WTC11 (cell line): Measurements from ENCODE around the gene LRRN4CL. TPM values are rescaled to one million over a fixed set of nuclear protein-coding genes. Genes with fewer than 3 reads are reported as not detected.
A peak's percentile ranks its signal among the peaks of the same experiment; 100 is the strongest.

Source experiments
- ATAC-seq: fragments of 200-7000 bp; cut with Tn5 transposase; 2 replicates; pipeline ENCODE4 v1.10.0; 2021; ENCODE audit warnings: mild to moderate bottlenecking, moderate library complexity
- CTCF ChIA-PET: fragments of 300-600 bp; sonication (Branson Sonifier 250); formaldehyde crosslinking; loops from one replicate; lab custom pipeline; 2021; ENCODE audit warnings: antibody characterized with exemption; lab: Charles Lee
- POLR2A ChIA-PET: fragments of 350-600 bp; sonication (Branson Sonifier 250); formaldehyde crosslinking; loops from one replicate; lab custom pipeline; 2021; ENCODE audit warnings: antibody characterized with exemption; lab: Charles Lee
- DNase-seq: peaks from one replicate; pipeline ENCODE4 v3.0.0; 2021; ENCODE audit warnings: low spot score
- H3K27ac Mint-ChIP-seq: 2 replicates; pipeline ENCODE4 v1.8.0; 2021; ENCODE audit warnings: mixed read lengths
- H3K27me3 Mint-ChIP-seq: 2 replicates; pipeline ENCODE4 v1.8.0; 2021; ENCODE audit warnings: low read depth, mild to moderate bottlenecking, moderate library complexity, mixed read lengths
- H3K36me3 Mint-ChIP-seq: 2 replicates; pipeline ENCODE4 v1.8.0; 2021; ENCODE audit warnings: mixed read lengths
- H3K4me1 Mint-ChIP-seq: 2 replicates; pipeline ENCODE4 v1.8.0; 2022; ENCODE audit warnings: mixed read lengths
- H3K4me3 Mint-ChIP-seq: 2 replicates; pipeline ENCODE4 v1.8.0; 2021; ENCODE audit warnings: mild to moderate bottlenecking, moderate library complexity, mixed read lengths
- H3K9me3 Mint-ChIP-seq: 2 replicates; pipeline ENCODE4 v1.8.0; 2021; ENCODE audit warnings: mixed read lengths
- CBFB ChIP-seq: sonication (generic); formaldehyde crosslinking; IDR thresholded peaks from 2 replicates; pipeline ENCODE4 v1.8.1; 2022; ENCODE audit warnings: mild to moderate bottlenecking, low read depth, missing genetic modification reagents
- CREM ChIP-seq: sonication (generic); formaldehyde crosslinking; IDR thresholded peaks from 2 replicates; pipeline ENCODE4 v1.8.1; 2022; ENCODE audit warnings: mild to moderate bottlenecking, missing genetic modification reagents, moderate library complexity
- ETV6 ChIP-seq: sonication (generic); formaldehyde crosslinking; IDR thresholded peaks from 2 replicates; pipeline ENCODE4 v1.8.1; 2022; ENCODE audit warnings: mild to moderate bottlenecking, missing genetic modification reagents
- FOXP1 ChIP-seq: sonication (generic); formaldehyde crosslinking; IDR thresholded peaks from 2 replicates; pipeline ENCODE4 v1.8.0; 2022; ENCODE audit warnings: missing genetic modification reagents, mild to moderate bottlenecking, moderate library complexity, borderline replicate concordance
- MYBL2 ChIP-seq: sonication (generic); formaldehyde crosslinking; IDR thresholded peaks from 2 replicates; pipeline ENCODE4 v1.8.1; 2023; ENCODE audit warnings: mild to moderate bottlenecking, moderate library complexity, missing genetic modification reagents
- NFATC4 ChIP-seq: fragments of 250-450 bp; sonication (Bioruptor Pico); IDR thresholded peaks from 2 replicates; pipeline ENCODE4 v1.9.0; 2021; ENCODE audit warnings: mild to moderate bottlenecking
- NFE2L1 ChIP-seq: sonication (generic); formaldehyde crosslinking; IDR thresholded peaks from 2 replicates; pipeline ENCODE4 v1.8.1; 2023; ENCODE audit warnings: missing genetic modification reagents
- PREB ChIP-seq: sonication (generic); formaldehyde crosslinking; IDR thresholded peaks from 2 replicates; pipeline ENCODE4 v1.8.1; 2022; ENCODE audit warnings: mild to moderate bottlenecking, missing genetic modification reagents, moderate library complexity, borderline replicate concordance
- RELA ChIP-seq: sonication (generic); formaldehyde crosslinking; IDR thresholded peaks from 2 replicates; pipeline ENCODE4 v1.8.1; 2022; ENCODE audit warnings: missing genetic modification reagents, mild to moderate bottlenecking, borderline replicate concordance
- SOX15 ChIP-seq: fragments of 250-450 bp; sonication (Bioruptor Pico); IDR thresholded peaks from 2 replicates; pipeline ENCODE4 v1.9.0; 2021; ENCODE audit warnings: mild to moderate bottlenecking
- TCF7 ChIP-seq: sonication (generic); formaldehyde crosslinking; IDR thresholded peaks from 2 replicates; pipeline ENCODE4 v1.8.0; 2022; ENCODE audit warnings: mild to moderate bottlenecking, low read depth, missing genetic modification reagents, moderate library complexity
- TP53 ChIP-seq: sonication (generic); formaldehyde crosslinking; IDR thresholded peaks from 2 replicates; pipeline ENCODE4 v1.8.1; 2023; ENCODE audit warnings: mild to moderate bottlenecking, missing genetic modification reagents
- ZNF121 ChIP-seq: sonication (generic); formaldehyde crosslinking; IDR thresholded peaks from 2 replicates; pipeline ENCODE4 v1.8.0; 2023; ENCODE audit warnings: missing genetic modification reagents
- ZNF219 ChIP-seq: sonication (generic); formaldehyde crosslinking; IDR thresholded peaks from 2 replicates; pipeline ENCODE4 v1.8.0; 2023; ENCODE audit warnings: missing genetic modification reagents, mild to moderate bottlenecking, borderline replicate concordance
- ZNF396 ChIP-seq: fragments of 250-450 bp; sonication (Bioruptor Pico); IDR thresholded peaks from 2 replicates; pipeline ENCODE4 v1.8.0; 2021; ENCODE audit warnings: mild to moderate bottlenecking, moderate library complexity, borderline replicate concordance
- ZNF416 ChIP-seq: fragments of 250-450 bp; sonication (Bioruptor Pico); IDR thresholded peaks from 2 replicates; pipeline ENCODE4 v1.9.0; 2021; ENCODE audit warnings: mild to moderate bottlenecking, inconsistent platforms
- total RNA-seq: library from RNA; stranded (reverse); gene quantifications from 3 replicates; pipeline ENCODE4 v1.2.3, GENCODE V29; 2021
- TF ChIP-seq, protein P1 (sequence below): sonication (generic); formaldehyde crosslinking; conservative IDR thresholded peaks from 2 replicates; pipeline ENCODE4 v1.8.1; 2023; ENCODE audit warnings: mild to moderate bottlenecking, low read depth, missing genetic modification reagents, moderate library complexity
- TF ChIP-seq, protein P2 (sequence below): sonication (generic); formaldehyde crosslinking; IDR thresholded peaks from 2 replicates; pipeline ENCODE4 v1.8.0; 2023; ENCODE audit warnings: missing genetic modification reagents
- TF ChIP-seq, protein P3 (sequence below): sonication (generic); formaldehyde crosslinking; IDR thresholded peaks from 2 replicates; pipeline ENCODE4 v1.8.1; 2023; ENCODE audit warnings: mild to moderate bottlenecking, moderate library complexity, missing genetic modification reagents
- TF ChIP-seq, protein P4 (sequence below): sonication (generic); formaldehyde crosslinking; IDR thresholded peaks from 2 replicates; pipeline ENCODE4 v1.8.0; 2022; ENCODE audit warnings: mild to moderate bottlenecking, missing genetic modification reagents
- TF ChIP-seq, protein P5 (sequence below): sonication (generic); formaldehyde crosslinking; IDR thresholded peaks from 2 replicates; pipeline ENCODE4 v1.8.0; 2023; ENCODE audit warnings: mild to moderate bottlenecking, missing genetic modification reagents

Gene LRRN4CL
- total RNA-seq, 1 experiment from 2014 or later, result 0.39 TPM

DNA sequence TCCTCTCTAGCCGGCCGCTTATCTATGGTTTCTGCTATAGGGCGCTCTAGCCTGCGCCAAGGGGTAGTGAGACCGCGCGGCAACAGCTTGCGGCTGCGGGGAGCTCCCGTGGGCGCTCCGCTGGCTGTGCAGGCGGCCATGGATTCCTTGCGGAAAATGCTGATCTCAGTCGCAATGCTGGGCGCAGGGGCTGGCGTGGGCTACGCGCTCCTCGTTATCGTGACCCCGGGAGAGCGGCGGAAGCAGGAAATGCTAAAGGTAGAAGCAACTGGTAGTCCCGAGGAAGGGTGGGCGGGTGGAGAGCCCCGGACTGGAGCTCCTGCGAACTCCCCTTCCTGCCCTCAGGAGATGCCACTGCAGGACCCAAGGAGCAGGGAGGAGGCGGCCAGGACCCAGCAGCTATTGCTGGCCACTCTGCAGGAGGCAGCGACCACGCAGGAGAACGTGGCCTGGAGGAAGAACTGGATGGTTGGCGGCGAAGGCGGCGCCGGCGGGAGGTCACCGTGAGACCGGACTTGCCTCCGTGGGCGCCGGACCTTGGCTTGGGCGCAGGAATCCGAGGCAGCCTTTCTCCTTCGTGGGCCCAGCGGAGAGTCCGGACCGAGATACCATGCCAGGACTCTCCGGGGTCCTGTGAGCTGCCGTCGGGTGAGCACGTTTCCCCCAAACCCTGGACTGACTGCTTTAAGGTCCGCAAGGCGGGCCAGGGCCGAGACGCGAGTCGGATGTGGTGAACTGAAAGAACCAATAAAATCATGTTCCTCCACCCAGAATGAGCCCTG lies 17.5 kb downstream of the LRRN4CL start, which contains the start of the genes LBHD1 and UQCC3 (continued):
- TF ChIP-seq, protein P1, sequence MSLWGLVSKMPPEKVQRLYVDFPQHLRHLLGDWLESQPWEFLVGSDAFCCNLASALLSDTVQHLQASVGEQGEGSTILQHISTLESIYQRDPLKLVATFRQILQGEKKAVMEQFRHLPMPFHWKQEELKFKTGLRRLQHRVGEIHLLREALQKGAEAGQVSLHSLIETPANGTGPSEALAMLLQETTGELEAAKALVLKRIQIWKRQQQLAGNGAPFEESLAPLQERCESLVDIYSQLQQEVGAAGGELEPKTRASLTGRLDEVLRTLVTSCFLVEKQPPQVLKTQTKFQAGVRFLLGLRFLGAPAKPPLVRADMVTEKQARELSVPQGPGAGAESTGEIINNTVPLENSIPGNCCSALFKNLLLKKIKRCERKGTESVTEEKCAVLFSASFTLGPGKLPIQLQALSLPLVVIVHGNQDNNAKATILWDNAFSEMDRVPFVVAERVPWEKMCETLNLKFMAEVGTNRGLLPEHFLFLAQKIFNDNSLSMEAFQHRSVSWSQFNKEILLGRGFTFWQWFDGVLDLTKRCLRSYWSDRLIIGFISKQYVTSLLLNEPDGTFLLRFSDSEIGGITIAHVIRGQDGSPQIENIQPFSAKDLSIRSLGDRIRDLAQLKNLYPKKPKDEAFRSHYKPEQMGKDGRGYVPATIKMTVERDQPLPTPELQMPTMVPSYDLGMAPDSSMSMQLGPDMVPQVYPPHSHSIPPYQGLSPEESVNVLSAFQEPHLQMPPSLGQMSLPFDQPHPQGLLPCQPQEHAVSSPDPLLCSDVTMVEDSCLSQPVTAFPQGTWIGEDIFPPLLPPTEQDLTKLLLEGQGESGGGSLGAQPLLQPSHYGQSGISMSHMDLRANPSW (CRISPR knock-in tag), result no peak
- TF ChIP-seq SOX15 (CRISPR knock-in tag) (no peak), TCF7 (no peak), CREM (CRISPR knock-in tag) (no peak; the same call in 1 of the 2 replicates), ZNF121 (CRISPR knock-in tag) (no peak), NFE2L1 (CRISPR knock-in tag) (0 out of 2 replicates have a peak, but pooled peaks have one; percentile 7), ZNF219 (CRISPR knock-in tag) (no peak), ZNF416 (no peak), CBFB (CRISPR knock-in tag) (no peak), MYBL2 (CRISPR knock-in tag) (peak; percentile 87), TP53 (CRISPR knock-in tag) (no peak), ETV6 (CRISPR knock-in tag) (peak; percentile 67), FOXP1 (CRISPR knock-in tag) (peak; percentile 96), ZNF396 (CRISPR knock-in tag) (no peak), RELA (CRISPR knock-in tag) (peak; percentile 37; the same call in 1 of the 2 replicates), NFATC4 (no peak)
- TF ChIP-seq, protein P2, sequence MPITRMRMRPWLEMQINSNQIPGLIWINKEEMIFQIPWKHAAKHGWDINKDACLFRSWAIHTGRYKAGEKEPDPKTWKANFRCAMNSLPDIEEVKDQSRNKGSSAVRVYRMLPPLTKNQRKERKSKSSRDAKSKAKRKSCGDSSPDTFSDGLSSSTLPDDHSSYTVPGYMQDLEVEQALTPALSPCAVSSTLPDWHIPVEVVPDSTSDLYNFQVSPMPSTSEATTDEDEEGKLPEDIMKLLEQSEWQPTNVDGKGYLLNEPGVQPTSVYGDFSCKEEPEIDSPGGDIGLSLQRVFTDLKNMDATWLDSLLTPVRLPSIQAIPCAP (CRISPR knock-in tag), result peak; percentile 61
- TF ChIP-seq, protein P3, sequence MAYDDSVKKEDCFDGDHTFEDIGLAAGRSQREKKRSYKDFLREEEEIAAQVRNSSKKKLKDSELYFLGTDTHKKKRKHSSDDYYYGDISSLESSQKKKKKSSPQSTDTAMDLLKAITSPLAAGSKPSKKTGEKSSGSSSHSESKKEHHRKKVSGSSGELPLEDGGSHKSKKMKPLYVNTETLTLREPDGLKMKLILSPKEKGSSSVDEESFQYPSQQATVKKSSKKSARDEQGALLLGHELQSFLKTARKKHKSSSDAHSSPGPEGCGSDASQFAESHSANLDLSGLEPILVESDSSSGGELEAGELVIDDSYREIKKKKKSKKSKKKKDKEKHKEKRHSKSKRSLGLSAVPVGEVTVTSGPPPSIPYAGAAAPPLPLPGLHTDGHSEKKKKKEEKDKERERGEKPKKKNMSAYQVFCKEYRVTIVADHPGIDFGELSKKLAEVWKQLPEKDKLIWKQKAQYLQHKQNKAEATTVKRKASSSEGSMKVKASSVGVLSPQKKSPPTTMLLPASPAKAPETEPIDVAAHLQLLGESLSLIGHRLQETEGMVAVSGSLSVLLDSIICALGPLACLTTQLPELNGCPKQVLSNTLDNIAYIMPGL (CRISPR knock-in tag), result 0 out of 2 replicates have a peak, but pooled peaks have one; percentile 75

DNA sequence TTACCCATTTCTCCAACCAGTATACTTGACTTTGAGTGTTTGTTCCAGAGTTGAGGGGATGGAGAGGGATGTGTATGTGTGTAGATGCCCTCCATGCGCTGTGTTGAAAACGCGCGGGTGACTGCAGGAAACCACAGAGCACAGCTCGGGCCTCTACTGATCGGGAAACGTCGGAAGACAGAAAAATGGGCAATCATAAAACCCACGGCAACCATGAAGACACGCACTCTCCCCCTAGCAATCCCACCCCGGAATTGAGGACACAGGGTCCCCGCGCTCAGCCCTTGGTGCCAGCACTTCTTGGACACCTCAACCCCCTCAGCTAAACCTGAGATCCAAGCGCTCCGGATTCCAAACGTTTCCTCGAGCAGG lies 18.1 kb downstream of the LRRN4CL start:
- Mint-ChIP-seq H3K36me3 (peaks cover 34% of the 10 kb centered on the region), H3K9me3 (no peaks in the 10 kb centered on the region), H3K27me3 (no peaks in the 10 kb centered on the region), H3K4me3 (peak overlapping the region; percentile 98), H3K4me1 (peaks cover 29% of the 10 kb centered on the region), H3K27ac (peak overlapping the region; percentile 98)
- ATAC-seq (no peak; the same call in 1 of the 2 replicates), DNase-seq (no peak)
- POLR2A ChIA-PET, result interaction anchor here (0.6 to 2.8 kb wide), 17 partner anchors 12 to 185 kb away, joined by 3 to 35 read pairs (median 7); partner anchors contain the start of genes B3GAT3, BSCL2, GANAB and GNG3
- CTCF ChIA-PET, result interaction anchor here (0.6 to 1.9 kb wide), 15 partner anchors 8 to 128 kb away, joined by 3 to 13 read pairs (median 5); partner anchors contain the start of genes BSCL2, EML3, GNG3 and HNRNPUL2
- no peak for TF ChIP-seq MYBL2 (CRISPR knock-in tag)
- TF ChIP-seq, protein P4, sequence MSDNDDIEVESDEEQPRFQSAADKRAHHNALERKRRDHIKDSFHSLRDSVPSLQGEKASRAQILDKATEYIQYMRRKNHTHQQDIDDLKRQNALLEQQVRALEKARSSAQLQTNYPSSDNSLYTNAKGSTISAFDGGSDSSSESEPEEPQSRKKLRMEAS (CRISPR knock-in tag), result no peak
- TF ChIP-seq NFE2L1 (CRISPR knock-in tag), result 0 out of 2 replicates have a peak, but pooled peaks have one; percentile 9
- TF ChIP-seq PREB, result no peak
- TF ChIP-seq, protein P5, sequence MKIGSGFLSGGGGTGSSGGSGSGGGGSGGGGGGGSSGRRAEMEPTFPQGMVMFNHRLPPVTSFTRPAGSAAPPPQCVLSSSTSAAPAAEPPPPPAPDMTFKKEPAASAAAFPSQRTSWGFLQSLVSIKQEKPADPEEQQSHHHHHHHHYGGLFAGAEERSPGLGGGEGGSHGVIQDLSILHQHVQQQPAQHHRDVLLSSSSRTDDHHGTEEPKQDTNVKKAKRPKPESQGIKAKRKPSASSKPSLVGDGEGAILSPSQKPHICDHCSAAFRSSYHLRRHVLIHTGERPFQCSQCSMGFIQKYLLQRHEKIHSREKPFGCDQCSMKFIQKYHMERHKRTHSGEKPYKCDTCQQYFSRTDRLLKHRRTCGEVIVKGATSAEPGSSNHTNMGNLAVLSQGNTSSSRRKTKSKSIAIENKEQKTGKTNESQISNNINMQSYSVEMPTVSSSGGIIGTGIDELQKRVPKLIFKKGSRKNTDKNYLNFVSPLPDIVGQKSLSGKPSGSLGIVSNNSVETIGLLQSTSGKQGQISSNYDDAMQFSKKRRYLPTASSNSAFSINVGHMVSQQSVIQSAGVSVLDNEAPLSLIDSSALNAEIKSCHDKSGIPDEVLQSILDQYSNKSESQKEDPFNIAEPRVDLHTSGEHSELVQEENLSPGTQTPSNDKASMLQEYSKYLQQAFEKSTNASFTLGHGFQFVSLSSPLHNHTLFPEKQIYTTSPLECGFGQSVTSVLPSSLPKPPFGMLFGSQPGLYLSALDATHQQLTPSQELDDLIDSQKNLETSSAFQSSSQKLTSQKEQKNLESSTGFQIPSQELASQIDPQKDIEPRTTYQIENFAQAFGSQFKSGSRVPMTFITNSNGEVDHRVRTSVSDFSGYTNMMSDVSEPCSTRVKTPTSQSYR, result 0 out of 2 replicates have a peak, but pooled peaks have one; percentile 54
